ENCODE measurements around the gene RHOF. TPM values are rescaled to one million over a fixed set of nuclear protein-coding genes. Genes with fewer than 3 reads are reported as not detected.

Gene RHOF
- total and polyA plus RNA-seq, 2 of the 13 experiments (the other 11 are each of a cell fraction or from before 2014, with no cell fraction given), result 14.6 to 32.2 TPM

DNA sequence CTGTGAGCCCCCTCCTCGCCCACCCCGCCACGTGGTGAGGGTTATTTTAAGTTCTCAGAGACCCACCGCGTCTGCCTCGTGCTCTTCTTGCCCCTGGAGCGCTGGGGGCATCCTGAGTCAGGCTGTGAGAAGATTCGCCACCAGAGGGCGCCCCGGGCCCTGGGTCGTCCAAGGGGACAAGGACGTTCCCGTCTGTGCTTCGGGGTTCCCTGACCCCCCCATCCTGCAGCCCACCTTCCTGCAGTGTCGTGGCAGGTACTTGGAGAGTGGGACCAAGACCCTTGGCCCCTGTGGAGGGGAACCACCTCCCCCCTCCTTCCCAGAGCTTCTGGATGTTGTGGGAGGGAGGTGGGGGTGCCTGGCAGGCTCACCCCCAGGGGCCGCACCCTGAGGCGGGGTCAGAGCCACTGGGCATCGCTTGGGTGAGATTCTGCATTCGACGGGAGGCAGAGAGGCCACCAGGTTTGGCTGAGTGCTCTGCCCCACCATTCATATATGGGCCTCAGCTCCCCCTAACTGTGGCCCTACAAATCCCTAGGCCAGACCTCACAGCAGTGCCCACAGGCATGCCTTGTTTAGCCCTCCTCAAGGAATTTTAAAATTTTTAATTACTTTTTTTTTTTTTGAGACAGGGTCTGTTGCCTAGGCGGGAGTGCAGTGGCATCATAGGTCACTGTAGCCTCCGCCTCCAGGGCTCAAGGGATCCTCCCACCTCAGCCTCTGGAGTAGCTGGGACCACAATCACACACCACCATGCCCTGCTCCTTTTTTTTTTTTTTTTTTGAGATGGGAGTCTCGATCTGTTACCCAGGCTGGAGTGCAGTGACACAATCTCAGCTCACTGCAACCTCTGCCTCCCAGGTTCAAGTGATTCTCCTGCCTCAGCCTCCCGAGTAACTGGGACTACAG lies 17.0 kb downstream of the RHOF start (continued):
- TF ChIP-seq LRRFIP1 (CRISPR knock-in tag; conservative IDR thresholded peaks at IDR 0.05) (no peak), ZNF253 (CRISPR knock-in tag; IDR thresholded peaks at IDR 0.05; ENCODE audit: borderline replicate concordance) (no peak), KLF6 (CRISPR knock-in tag; IDR thresholded peaks at IDR 0.05) (no peak), ZFP36L1 (CRISPR knock-in tag; IDR thresholded peaks at IDR 0.05) (no peak), SAP130 (CRISPR knock-in tag; IDR thresholded peaks at IDR 0.05; ENCODE audit: low read depth) (no peak), ZC3H13 (CRISPR knock-in tag; IDR thresholded peaks at IDR 0.05) (peak; percentile 67), ZNF850 (CRISPR knock-in tag; conservative IDR thresholded peaks at IDR 0.05) (no peak), ZNF30 (CRISPR knock-in tag; IDR thresholded peaks at IDR 0.05) (no peak), ZNF790 (CRISPR knock-in tag; IDR thresholded peaks at IDR 0.05; ENCODE audit: borderline replicate concordance) (no peak), ZNF816 (CRISPR knock-in tag; IDR thresholded peaks at IDR 0.05; ENCODE audit: borderline replicate concordance) (no peak), ZNF350 (CRISPR knock-in tag; IDR thresholded peaks at IDR 0.05; ENCODE audit: borderline replicate concordance, low read depth) (no peak; the same call in 1 of the 2 replicates), KDM2A (CRISPR knock-in tag; IDR thresholded peaks at IDR 0.05; ENCODE audit: borderline replicate concordance, low read depth) (peak; percentile 59), ZNF615 (CRISPR knock-in tag; IDR thresholded peaks at IDR 0.05; ENCODE audit: borderline replicate concordance) (no peak), KDM6A (CRISPR knock-in tag; IDR thresholded peaks at IDR 0.05; ENCODE audit: low read depth) (no peak), ZNF607 (CRISPR knock-in tag; IDR thresholded peaks at IDR 0.05; ENCODE audit: borderline replicate concordance) (no peak), ZMYM4 (CRISPR knock-in tag; IDR thresholded peaks at IDR 0.05) (no peak)
- TF ChIP-seq, protein P1, sequence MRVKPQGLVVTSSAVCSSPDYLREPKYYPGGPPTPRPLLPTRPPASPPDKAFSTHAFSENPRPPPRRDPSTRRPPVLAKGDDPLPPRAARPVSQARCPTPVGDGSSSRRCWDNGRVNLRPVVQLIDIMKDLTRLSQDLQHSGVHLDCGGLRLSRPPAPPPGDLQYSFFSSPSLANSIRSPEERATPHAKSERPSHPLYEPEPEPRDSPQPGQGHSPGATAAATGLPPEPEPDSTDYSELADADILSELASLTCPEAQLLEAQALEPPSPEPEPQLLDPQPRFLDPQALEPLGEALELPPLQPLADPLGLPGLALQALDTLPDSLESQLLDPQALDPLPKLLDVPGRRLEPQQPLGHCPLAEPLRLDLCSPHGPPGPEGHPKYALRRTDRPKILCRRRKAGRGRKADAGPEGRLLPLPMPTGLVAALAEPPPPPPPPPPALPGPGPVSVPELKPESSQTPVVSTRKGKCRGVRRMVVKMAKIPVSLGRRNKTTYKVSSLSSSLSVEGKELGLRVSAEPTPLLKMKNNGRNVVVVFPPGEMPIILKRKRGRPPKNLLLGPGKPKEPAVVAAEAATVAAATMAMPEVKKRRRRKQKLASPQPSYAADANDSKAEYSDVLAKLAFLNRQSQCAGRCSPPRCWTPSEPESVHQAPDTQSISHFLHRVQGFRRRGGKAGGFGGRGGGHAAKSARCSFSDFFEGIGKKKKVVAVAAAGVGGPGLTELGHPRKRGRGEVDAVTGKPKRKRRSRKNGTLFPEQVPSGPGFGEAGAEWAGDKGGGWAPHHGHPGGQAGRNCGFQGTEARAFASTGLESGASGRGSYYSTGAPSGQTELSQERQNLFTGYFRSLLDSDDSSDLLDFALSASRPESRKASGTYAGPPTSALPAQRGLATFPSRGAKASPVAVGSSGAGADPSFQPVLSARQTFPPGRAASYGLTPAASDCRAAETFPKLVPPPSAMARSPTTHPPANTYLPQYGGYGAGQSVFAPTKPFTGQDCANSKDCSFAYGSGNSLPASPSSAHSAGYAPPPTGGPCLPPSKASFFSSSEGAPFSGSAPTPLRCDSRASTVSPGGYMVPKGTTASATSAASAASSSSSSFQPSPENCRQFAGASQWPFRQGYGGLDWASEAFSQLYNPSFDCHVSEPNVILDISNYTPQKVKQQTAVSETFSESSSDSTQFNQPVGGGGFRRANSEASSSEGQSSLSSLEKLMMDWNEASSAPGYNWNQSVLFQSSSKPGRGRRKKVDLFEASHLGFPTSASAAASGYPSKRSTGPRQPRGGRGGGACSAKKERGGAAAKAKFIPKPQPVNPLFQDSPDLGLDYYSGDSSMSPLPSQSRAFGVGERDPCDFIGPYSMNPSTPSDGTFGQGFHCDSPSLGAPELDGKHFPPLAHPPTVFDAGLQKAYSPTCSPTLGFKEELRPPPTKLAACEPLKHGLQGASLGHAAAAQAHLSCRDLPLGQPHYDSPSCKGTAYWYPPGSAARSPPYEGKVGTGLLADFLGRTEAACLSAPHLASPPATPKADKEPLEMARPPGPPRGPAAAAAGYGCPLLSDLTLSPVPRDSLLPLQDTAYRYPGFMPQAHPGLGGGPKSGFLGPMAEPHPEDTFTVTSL (CRISPR knock-in tag; IDR thresholded peaks at IDR 0.05; ENCODE audit: borderline replicate concordance), result no peak
- TF ChIP-seq, protein P2, sequence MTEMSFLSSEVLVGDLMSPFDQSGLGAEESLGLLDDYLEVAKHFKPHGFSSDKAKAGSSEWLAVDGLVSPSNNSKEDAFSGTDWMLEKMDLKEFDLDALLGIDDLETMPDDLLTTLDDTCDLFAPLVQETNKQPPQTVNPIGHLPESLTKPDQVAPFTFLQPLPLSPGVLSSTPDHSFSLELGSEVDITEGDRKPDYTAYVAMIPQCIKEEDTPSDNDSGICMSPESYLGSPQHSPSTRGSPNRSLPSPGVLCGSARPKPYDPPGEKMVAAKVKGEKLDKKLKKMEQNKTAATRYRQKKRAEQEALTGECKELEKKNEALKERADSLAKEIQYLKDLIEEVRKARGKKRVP (CRISPR knock-in tag; IDR thresholded peaks at IDR 0.05), result no peak

All from HepG2 (cell line).